Activated CD4-positive, alpha-beta T cell treated with anti-CD3 and anti-CD28 coated beads, Interleukin-10, Interleukin-2, amounts not matched to agents 100 ng/mL and 50 ng/mL, durations not matched to agents 16 hours and 8 hours (primary cell): ENCODE data around the gene SNX27.
"Not testable (repeated sequence)": the region's sequence is repeated elsewhere in the genome, so short reads cannot be mapped to it uniquely, and the experiment has no call there.

Source experiments
- DNase-seq: peaks from one replicate; pipeline ENCODE4 v3.0.0-alpha.2; 2020

The SNX27 gene

DNA sequence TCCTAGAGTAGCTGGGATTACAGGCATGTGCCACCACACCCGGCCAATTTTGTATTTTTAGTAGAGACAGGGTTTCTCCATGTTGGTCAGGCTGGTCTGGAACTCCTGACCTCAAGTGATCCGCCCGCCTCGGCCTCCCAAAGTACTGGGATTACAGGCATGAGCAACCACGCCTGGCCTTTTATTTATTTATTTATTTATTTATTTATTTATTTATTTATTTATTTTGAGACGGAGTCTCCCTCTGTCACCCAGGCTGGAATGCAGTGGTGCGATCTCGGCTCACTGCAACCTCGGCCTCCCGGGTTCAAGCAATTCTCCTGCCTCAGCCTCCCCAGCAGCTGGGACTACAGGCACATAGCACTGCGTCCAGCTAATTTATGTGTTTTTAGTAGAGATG is 31.2 kb downstream of the SNX27 start:
- not testable (repeated sequence) for DNase-seq

DNA sequence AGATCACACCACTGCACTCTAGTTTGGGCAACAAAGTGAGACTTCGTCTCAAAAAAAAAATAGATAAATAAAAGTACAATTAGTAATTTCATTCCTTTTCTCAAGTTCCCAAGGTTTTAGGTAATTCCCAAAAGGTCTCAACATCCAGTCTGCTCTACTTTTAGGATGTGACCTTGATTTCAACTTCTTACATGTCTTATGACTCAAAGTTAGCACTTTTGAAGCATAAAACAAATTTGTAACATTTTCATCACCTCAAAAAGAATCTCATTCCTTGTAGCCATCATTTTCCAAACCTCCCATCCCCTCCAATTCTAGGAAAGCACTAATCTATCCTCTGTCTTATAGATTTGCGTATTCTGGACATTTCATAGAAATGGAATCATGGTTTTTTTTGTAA is 32.2 kb downstream of the SNX27 start:
- DNase-seq = no peak

DNA sequence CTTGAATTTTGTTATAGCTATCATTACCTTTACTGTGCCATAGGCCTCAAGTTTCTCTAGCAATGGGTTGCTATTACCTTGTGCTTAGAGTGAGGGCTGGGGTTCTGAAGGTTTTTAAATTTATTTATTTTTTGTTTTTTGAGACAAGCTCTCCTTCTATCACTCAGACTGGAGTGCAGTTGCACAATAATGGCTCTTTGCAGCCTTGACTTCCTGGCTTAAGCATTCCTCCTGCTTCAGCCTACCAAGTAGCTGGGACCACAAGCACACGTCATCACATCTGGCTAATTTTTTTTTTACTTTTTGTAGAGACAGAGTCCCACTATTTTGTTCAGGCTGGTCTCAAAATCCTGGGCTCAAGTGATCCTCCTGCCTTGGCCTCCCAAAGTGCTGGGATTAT is 41.5 kb downstream of the SNX27 start:
- no peak for DNase-seq

DNA sequence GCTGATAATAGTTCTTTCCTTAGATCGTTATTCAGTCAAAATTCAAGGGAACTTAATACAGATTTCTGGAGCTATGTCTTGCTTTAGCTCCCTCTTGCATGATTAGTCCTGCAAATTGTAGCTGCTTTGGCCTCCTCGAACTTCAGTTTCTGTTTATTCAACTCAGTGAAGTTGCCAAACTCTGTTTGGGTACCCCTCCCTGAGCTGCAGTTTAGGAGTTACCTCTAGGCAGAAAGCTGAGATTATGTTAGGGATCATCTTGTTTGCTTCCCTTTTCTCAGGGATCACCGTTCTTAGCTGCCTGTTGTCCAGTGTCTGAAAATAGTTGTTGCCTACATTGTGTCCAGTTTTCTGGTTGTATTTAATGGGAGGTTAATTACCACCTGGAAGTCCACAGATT is 43.5 kb downstream of the SNX27 start:
- no peak for DNase-seq

DNA sequence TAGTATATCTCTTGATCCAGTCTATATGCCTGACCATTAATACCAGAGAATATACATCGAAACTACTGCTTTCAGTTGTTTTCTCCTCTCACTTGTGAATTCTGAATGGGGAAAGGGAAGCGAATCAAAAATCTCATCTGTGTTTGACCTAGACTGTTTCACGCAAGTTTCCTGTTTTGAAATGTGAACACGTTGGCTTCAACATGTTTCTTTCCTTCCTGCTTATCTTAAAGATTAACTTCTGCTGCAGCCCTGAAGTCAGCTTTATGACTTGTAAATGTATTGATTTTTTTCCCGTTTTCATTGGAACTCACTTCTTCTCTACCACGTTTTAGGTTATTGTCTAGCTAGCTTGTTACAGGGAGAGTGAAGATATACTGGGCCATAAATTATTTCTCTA is 49.9 kb downstream of the SNX27 start:
- peak; percentile 3 for DNase-seq

DNA sequence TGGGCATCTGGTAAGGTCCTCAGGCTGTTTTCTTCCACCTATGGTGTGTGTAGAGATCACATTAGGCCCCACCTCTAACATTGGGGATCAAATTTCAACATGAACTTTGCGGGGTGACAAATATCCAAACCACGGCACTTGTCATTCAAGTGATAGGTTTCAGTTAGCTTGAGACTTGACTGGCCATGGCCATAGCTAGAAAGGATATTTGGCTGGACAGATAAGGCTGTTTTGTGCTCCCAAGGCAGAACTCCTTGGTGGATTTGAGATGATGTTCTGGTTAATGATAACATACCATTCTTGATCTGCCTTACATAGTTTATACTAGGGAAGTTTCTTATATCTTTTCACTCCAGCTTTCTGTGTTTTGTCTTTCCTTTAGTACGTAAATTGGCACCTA is 56.2 kb downstream of the SNX27 start:
- DNase-seq = no peak

DNA sequence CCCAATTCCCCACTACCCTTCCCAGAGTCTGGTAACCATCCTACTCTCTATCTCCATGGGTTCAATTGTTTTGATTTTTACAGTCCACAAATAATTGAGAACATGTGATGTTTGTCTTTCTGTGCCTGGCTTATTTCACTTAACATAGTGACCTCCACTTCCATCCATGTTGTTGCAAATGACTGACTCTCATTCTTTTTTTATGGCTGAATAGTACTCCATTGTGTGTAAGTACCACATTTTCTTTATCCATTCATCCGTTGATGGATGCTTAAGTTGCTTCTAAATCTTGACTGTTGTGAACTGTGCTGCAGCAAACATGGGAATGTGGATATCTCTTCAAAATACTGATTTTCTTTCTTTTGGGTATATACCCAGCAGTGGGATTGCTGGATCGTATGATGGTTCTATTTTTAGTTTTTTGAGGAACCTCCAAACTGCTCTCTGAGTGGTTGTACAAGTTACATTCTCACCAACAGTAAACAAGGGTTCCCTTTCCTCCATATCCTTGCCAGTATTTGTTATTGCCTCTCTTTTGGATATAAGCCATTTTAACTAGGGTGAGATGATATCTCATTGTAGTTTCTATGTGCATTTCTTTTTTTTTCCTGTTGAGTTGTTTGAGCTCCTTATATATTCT is 58.3 kb downstream of the SNX27 start:
- not testable (repeated sequence) for DNase-seq

DNA sequence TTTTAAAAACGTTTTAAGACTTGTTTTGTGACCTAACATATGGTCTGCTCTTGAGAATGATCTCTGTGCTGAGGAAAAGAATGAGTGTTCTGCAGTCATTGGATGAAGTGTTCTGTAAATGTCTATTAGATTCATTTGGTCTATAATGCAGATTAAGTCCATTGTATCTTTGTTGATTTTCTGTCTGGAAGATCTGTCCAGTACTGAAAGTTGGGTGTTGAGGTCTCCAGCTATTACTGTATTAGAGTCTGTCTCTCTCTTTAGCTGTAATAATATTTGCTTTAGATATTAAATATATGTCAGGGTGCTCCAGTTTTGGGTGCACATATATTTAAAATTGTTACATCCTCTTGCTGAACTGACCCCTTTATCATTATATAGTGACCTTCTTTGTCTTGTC is 61.6 kb downstream of the SNX27 start:
- no peak for DNase-seq

DNA sequence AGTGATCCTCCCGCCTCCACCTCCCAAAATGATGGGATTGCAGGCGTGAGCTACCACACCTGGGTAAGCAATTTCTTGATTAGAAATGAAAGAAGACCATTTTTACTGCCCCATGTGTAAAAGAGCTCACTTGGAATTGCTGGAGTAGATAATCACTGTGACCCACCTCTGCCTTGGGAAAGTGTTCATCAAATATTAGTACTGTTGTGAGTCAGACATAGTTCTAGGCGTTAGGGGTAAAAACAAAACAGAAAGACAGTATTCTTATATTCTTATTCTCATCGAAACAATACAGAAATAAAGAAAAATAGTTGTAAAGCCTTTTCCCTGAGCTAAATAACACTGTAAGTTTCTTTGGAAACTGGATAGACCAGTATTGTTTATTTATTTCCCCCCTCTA is 68.5 kb downstream of the SNX27 start:
- DNase-seq = no peak

DNA sequence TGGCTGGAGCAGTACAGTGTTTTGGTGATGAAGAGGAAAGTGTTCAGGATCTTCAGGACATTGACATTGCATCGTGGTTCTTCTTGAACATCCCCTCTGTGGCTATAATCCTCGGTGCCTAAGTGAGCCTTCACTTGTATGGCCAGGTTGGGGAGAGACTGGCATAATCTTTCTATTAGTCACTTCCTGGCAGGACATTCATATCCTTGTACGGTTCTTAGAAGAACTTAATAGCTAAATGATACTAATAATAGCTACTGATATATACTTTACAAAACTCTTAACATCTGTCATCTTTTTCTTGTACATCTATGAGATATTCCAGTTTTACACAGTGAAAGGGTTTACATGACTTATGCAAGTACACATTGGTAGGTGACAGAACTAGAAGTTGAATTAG is 69.0 kb downstream of the SNX27 start:
- peak; percentile 22 for DNase-seq

DNA sequence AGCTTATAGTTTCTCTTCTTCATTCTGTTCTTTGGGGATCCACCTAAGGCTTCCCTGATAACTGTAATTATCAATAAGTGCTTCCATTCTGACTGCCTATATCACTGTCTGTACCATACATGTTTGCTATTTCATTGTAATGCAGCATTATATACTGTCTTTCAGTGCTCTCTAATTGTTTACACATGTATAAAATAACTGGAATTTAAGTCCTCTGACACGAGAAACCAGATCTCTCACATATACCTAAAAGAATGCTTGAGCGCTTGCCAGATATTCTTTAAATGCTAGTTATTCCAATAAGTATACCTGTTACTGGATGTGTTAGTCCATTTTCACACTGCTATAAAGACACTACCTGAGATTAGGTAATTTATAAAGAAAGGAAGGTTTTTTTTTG is 70.1 kb downstream of the SNX27 start:
- no peak for DNase-seq

DNA sequence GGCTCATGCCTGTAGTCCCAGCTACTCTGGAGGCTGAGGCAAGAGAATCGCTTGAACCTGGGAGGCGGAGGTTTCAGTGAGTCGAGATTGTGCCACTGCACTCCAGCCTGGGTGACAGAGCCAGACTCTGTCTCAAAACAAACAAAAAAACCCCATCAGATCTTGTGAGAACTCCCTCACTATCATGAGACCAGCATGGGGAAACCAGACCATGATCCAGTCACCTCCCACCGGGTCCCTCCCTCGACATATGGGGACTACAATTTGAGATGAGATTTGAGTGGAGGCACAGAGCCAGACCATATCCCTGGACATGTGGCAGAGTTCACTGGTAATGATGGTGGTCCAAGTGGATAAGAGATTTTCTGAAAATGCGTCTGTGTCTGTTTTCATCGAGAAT is 71.1 kb downstream of the SNX27 start:
- not testable (repeated sequence) for DNase-seq

DNA sequence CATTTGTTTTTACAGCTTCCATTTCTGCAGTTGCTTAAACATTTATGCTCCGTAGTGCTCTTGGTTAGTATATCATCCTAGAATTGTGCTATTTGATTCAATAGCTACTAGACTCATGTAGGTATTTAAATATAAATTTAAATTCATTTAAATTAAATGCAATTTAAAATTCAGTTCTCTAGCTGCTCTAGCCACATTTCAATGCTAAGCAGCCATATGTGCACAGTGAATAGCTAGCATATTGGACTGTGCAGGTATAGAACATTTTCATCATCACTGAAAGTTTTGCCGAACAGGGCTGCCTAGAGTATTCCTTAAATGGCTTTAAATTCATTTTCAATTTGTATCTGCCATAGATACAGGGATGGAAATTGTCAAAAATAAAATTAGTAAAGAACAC is 72.3 kb downstream of the SNX27 start:
- DNase-seq = no peak

DNA sequence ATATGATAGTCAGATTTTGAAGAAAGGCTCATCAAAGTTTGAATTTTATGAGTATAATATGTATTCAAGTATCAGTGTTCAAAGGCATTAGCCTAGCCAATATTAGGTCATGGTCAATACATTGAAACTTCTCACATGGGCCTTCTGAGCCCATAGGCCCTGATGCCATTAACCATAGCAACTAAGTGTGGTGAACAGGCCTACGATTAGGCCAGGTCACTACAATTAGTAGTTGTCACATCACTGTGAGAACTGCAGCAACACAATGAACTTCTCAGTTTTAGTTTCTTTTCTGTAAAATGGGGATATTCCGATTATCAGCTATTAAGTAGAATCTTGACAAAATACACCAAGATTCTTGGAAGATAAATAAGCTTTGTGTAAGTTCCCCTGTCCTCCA is 74.7 kb downstream of the SNX27 start:
- DNase-seq = no peak

DNA sequence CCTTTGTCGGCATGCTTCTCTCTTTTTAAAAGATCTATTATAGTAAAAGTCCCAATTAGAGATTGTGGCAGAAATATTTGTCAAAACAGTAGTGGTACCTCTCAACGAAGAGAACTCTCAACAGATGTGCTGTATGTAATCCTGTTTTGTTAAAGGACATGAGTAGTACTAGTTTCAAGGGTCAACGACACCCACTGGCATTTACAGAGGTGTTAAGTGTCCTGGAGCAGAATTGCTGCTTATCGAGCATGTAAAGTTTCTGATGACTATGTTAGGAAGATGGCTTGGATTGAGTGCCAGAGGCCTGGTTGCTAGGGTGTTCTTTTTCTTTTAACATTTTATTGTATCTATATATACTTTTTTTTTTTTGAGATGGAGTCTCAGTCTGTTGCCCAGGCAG is 77.6 kb downstream of the SNX27 start:
- no peak for DNase-seq

DNA sequence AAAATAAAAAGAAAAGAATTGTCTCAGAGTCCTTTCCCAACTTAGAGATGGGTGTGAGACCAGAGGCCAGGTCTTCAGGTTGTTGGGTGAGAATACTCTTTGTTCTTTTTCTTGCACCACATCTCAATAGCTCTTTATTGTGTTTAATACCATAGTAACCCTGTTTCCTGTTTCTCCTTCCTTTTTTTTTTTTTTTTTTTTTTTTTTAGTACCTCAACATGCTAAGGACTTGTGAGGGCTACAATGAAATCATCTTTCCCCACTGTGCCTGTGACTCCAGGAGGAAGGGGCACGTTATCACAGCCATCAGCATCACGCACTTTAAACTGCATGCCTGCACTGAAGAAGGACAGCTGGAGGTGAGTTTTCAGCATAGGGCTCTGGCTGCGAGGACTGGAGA is 80.4 kb downstream of the SNX27 start:
- no peak for DNase-seq

DNA sequence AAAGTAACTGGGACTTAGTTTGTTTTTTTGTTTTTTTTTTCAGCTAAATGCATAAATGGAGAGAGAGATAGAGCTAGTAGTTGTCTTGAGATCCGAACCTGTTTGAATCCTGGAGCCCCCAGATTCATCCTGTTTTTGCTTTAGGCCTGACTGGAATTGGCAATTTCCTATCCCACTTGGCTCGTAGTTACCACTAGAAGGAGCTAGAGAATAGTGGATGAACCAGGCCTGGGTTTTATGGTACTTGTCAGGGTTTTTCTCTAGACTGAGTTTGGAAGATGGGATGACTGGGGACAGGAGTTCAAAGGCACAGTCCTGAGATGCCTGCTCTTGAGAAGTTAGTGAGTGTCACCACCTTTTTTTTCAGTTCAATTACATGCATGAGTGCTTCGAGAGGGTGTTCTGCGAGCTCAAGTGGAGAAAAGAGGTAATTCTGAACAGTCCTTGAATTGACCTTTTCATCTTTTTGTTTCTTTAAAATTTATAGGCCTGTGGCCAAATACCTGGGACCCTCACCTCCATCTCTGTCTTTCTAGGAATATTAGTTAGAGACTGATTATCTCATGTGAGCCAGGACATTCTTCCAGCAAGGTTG is 81.3 kb downstream of the SNX27 start:
- no peak for DNase-seq

DNA sequence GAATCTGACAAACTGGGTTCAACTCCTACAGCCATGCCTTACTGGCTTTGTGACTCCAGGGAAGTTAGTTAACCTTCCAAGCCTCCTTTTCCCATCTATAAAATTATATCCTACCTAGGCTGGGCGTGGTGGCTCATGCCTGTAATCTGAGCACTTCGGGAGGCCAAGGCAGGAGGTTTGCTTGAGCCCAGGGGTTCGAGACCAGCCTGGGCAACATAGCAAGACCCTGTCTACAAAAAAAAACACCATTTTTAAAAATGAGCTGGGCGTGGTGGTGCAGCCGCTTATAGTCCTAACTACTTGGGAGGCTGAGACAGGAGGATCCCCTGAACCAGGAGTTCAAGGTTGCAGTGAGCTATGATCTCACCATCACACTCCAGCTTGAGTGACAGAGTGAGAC is 89.7 kb downstream of the SNX27 start:
- no peak for DNase-seq

DNA sequence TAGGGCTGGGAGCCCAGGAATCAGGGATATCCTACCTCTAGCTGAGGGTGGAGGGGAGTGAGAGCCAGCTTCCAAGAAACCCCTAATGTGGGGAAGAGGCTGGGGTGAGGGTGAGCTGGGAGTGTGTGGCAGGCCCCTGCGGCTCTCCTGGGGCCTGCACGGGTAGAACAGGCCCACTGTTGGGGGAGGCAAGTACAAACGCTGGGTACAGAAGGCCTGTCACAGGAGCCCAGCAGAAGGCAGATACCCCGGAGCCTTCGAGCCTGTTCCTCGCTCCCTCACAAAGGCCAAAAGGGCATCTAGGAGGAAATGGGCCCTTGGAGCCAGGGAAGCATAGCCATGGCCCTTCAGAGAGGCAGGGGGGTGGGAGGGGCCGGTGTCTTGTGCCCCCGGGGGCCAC is 91.1 kb downstream of the SNX27 start:
- DNase-seq = no peak

DNA sequence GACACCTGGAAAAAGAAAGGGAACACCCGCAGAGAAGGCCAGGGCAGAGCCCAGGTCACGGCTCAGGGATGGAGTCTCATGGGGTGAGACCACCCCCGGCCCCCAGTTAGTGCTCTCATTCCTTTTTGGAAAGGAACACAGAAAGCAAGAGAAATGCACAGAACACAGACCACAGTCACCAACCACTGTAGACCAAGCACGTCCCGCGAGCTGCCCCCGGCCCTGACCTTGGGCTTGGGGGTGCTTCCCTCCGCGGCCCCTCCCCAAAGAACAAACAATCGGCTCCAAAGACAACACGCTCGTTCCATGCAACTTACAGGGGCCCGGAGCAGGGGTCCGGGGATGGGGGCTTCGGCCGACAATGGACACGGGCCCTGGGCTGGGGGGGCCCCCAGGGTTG is 92.0 kb downstream of the SNX27 start:
- DNase-seq = no peak

DNA sequence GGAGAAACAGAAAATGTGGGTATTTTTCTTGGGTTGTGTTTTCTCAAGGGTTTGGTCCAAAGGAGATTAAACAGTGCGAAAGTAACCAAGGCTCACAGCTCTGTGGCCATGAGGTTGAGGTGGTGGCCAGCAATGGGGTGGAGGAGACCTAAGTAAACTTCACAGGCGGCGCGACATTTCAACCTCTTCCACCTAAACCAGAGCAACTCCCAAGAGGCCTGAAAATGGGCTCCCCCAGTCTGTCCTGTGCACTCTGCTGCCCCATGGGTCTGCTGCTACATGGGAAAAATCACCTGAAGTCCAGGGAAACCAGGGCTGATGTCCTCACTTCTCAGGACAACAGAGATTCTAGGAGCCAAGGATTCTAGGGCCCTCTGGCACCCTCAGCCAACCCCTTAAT is 92.4 kb downstream of the SNX27 start:
- no peak for DNase-seq

DNA sequence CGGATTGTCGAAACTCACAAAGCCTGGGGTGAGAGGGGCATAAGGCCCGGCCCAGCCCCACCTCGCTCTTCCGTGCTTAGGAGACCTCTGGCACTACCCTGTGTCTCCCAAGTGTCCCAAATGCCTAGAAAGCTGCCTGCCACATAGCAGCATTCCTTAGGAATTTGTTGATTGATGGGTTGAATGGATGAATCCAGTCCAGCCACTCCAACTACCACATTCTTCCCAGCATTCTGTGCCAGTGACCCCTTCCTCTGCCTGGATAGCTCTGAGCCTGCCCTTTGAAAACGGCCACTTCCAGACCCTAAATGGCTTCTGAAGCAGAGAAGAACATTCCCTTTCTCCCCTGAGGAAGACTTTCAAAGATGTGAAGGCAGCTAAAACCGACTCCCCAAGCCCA is 93.3 kb downstream of the SNX27 start:
- DNase-seq = no peak

DNA sequence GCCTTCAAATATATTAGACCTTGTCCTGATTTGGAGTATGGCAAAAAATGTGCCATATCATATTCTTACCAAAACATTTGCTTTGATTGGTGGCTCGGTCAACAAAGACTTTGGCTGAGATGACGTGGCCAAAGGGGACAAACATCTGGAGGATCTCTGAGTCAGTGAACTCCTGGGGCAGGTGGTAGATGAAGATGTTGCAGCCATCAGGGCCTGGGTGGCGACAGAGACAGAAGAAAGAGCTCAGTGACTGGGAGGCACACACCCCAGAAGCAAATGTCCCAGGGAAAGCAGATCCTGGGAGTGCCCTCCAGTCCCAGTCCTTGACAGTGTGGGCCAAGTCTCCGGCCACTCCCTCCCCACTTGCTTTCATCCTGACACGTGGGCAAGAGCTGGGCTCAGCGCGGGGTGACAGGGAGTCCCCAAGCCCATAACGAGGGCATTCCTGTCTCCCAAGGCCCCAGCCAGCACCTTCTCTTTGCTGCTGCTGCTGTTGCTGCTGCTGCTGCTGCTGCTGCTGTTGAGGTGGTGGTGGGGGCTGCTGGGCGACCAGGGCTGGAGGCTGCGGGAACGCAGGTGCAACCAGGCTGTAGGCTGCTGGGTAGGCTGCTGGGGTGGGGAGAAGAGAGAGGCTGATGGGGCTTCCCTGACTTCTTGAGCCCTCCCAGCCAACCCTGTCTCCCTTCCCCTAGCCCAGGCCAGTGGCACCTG is 94.1 kb downstream of the SNX27 start:
- no peak for DNase-seq
